Esophagus muscularis mucosa (tissue), 3 donors: ENCODE measurements around the gene PPP2R1B.

Experiments
- EP300 ChIP-seq: sonication (generic); formaldehyde crosslinking; IDR thresholded peaks from one replicate; pipeline ENCODE4 v1.6.1; 2017; ENCODE audit warnings: antibody characterized with exemption
- POLR2A ChIP-seq: fragments of 450-650 bp; IDR thresholded peaks from one replicate; pipeline ENCODE4 v1.6.1; 2017; ENCODE audit warnings: antibody characterized with exemption, moderate library complexity, mild to moderate bottlenecking, low read depth
- POLR2AphosphoS5 ChIP-seq, 2 donors: sonication (generic); formaldehyde crosslinking; IDR thresholded peaks; one replicate each; pipeline ENCODE4 v1.6.1; 2017; ENCODE audit warnings: antibody characterized with exemption in 2 of 2

GRCh38 chr11:111815489-111815888 lies 49.3 kb upstream of the PPP2R1B start:
- TF ChIP-seq EP300 (no peak), POLR2A (no peak), POLR2AphosphoS5 (IDR thresholded peaks at IDR 0.05) (no peak)
